ENCODE measurements around the gene TMEM121B.

Gene TMEM121B

GRCh38 chr22:17103351-17103750, 17.8 kb downstream of the TMEM121B start:
- no peak for TF ChIP-seq CTCF (IDR thresholded peaks at IDR 0.05)

GRCh38 chr22:17102297-17102667, 18.9 kb downstream of the TMEM121B start:
- TF ChIP-seq CTCF (IDR thresholded peaks at IDR 0.05) = no peak

GRCh38 chr22:17101475-17102296, 19.5 kb downstream of the TMEM121B start:
- TF ChIP-seq CTCF (IDR thresholded peaks at IDR 0.05) = no peak

- TF ChIP-seq CTCF (IDR thresholded peaks at IDR 0.05) = no peak
Measured at GRCh38 chr22:17100621-17101020, 20.5 kb downstream of the TMEM121B start.

- no peak for TF ChIP-seq CTCF (IDR thresholded peaks at IDR 0.05)
Measured at GRCh38 chr22:17098379-17098819, 22.8 kb downstream of the TMEM121B start.

- TF ChIP-seq CTCF (IDR thresholded peaks at IDR 0.05) = no peak
Measured at GRCh38 chr22:17097701-17098100, 23.5 kb downstream of the TMEM121B start.

GRCh38 chr22:17097062-17097461, 24.1 kb downstream of the TMEM121B start:
- TF ChIP-seq CTCF (IDR thresholded peaks at IDR 0.05) = no peak
